GM21737 (cell line): ENCODE data around the gene SLC34A3.
"Not testable (repeated sequence)": the region's sequence is repeated elsewhere in the genome, so short reads cannot be mapped to it uniquely, and the experiment has no call there.

Experiments
- ATAC-seq: cut with Tn5 transposase; IDR thresholded peaks from one replicate; pipeline ENCODE4 v1.9.1; 2021; ENCODE audit warnings: mild to moderate bottlenecking, moderate library complexity; ENCODE audit not compliant: unreplicated experiment

Gene SLC34A3

DNA sequence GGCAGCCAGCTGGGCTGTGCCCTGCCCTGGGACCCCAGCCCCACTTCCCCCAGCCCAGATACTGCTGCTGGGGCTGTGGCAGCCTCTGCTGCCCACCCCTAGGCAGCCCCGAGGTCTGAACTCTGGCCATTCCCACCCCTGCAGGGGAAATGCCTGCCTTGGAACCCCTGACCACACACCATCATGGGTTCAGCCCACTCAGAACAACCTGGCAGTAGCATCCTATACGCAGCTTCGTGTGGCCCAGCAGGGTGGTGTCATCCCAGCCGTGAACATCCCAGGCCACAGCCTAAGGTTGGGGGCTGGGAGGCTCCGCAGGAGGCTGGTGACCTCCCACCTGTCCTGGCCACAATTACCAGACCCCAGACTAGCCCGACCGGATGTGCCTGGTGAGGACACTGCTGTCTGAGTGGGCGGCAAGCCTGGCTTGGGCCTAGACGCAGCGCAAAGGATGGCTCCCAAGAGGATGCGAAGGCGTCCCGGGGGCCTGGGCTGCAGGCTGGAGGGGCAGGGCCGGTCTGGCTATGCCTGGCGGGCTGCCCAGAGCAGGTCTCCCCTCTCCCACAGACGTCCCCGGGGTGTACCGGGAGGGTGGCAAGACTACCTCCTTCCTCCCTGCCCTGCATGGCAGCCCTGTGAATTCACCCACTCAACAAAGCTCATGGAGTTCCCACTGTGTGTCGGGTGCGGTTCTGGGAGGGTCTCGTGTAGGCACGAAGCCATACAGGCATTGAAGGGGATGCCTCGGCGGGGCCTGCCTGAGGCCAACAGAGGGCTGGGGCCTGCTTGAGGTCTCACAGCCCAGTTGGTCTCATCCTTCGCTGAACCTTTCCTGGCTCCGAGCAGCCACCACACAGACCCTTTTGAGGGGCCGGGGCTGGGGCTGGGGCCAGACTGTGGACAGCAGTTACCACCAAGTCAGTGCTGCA is 1.5 kb upstream of the SLC34A3 start:
- no peak for ATAC-seq

DNA sequence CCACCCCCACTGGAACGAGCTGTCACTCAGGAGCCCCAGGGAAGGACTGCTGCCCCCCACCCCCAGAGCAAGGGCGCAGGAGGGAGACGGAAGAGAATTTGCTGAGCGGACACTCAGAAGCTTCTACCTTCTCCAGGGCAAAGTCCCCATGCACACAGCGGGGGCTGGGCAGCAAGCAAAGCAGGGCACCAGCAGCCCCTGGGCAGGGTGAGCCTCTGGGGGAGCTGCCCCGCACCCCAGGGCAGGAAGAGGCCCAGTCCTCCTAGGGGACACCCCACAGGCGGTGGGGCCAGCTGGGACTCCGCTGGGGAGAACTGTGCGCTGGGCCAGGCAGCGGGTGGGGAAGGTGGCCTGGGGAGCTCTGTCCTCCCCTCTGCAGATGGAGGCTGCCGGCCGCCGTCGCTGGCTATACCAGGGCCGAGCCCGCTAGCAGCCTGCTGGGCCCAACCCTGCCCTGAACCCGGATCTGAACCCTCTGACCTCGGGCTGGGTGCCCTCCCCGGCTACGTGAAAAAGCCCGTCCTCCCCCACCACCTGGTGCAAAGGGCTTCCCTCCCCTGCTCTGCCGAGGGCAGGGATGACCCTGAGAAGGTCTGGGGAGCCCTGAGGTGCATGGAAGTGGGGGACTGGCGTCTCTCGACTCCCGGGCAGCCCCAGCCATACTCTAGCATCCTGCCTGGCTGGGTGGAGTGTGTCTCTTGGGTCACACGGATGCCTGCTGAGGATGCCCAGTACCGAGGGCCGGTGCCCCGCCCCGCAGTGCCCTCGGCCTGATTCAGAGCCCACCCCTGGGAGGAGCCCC is 597 bp upstream of the SLC34A3 start:
- no peak for ATAC-seq

DNA sequence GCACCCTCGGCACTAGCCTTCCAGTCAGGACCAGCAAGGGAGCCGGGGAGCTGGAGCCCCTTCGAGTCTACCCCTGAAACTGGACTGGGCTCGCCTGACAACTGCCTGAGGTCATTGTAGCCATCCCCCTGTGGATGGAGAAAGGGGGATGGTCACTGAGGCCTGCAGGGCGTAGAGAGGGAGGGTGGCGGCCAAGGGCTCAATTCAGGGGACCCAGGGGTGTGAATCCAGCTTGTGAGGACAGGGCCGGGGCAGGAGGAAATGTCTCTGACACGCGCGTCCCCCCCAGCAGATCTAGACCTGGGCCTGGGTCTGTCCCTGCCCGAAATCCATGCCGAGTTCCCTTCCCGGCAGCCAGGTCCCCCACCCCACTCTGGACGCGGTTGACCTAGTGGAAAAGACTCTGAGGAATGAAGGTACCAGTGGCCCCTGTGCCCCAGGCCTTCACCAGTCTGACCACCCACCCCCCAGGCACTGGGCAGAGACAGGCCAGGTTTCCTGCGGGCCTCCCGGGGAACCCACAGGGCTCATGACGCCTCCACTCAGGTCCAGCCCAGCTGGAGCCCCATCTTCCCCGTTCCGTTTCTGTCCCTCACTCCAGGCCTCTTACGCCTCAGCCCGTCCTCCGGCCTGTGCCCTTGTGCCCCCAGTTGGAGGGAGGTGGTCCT is 805 bp downstream of the SLC34A3 start:
- no peak for ATAC-seq

DNA sequence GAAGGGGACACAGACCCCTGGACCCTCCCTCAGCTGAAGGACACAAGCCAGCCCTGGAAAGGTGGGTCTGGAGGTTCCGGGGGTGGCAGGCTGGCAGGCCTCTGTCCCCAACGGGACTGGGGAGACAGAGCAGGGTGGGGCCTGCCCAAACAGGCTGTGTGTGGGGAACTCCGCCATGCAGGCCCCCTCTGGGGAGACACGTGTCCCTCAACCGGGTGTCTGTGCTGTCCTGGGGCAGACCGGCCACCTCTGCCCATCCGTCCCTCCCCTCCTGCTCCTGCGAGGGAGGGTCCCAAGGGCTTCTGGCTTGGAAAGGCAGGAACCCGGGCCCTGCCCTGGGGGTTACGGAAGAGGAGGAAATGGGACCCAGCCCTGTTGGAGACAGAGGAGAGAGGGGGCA is 1.4 kb downstream of the SLC34A3 start:
- ATAC-seq, result no peak

DNA sequence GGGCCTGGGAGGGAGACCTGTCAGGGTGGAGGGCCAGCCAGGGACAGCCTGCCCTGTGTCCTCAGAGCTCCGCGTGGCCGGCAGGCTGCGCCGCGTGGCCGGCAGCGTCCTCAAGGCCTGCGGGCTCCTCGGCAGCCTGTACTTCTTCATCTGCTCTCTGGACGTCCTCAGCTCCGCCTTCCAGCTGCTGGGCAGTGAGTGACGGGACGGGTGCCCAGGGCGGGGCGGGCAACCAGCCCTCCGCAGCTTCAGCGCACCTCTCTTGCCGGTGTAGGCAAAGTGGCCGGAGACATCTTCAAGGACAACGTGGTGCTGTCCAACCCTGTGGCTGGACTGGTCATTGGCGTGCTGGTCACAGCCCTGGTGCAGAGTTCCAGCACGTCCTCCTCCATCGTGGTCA is 1.8 kb downstream of the SLC34A3 start:
- no peak for ATAC-seq

DNA sequence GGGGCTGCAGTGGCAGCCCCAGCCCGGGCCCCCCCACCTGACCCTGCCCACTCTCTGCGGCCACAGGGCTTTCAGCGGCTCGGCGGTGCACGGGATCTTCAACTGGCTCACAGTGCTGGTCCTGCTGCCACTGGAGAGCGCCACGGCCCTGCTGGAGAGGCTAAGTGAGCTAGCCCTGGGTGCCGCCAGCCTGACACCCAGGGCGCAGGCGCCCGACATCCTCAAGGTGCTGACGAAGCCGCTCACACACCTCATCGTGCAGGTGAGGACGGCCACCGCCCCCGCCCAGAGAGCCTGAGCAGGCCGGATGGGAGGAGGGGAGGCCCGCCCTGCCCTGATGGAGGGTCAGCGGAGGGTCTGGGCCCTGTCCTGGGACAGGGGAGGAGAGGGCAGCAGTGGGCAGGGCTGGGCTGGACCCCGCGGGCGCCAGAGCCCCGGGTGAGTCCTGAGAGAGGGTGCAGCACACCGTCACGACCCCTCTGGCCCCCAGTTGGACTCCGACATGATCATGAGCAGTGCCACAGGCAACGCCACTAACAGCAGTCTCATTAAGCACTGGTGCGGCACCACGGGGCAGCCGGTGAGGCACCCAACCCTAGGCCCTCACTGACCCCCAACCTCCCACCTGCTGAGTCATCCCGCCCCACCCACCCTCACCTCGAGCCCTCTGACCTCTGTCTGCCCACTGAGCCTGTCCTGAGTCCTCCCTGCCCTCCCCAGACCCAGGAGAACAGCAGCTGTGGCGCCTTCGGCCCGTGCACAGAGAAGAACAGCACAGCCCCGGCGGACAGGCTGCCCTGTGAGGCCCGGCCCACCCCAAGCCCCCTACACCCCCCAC is 2.7 kb downstream of the SLC34A3 start:
- ATAC-seq, result no peak

DNA sequence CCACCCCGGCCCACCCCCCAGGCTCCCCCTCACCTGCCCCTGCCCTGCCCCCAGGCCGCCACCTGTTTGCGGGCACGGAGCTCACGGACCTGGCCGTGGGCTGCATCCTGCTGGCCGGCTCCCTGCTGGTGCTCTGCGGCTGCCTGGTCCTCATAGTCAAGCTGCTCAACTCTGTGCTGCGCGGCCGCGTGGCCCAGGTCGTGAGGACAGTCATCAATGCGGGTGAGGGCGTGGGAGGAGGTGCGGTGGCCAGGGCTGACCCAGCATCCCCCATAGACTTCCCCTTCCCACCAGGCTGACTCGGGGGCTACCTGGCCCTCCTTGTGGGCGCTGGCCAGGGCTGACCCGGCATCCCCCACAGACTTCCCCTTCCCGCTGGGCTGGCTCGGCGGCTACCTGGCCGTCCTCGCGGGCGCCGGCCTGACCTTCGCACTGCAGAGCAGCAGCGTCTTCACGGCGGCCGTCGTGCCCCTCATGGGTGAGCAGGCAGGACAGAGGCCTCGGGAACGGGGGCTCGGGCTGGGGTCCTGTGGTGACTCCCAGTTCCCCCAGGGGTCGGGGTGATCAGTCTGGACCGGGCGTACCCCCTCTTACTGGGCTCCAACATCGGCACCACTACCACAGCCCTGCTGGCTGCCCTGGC is 3.5 kb downstream of the SLC34A3 start:
- no peak for ATAC-seq

DNA sequence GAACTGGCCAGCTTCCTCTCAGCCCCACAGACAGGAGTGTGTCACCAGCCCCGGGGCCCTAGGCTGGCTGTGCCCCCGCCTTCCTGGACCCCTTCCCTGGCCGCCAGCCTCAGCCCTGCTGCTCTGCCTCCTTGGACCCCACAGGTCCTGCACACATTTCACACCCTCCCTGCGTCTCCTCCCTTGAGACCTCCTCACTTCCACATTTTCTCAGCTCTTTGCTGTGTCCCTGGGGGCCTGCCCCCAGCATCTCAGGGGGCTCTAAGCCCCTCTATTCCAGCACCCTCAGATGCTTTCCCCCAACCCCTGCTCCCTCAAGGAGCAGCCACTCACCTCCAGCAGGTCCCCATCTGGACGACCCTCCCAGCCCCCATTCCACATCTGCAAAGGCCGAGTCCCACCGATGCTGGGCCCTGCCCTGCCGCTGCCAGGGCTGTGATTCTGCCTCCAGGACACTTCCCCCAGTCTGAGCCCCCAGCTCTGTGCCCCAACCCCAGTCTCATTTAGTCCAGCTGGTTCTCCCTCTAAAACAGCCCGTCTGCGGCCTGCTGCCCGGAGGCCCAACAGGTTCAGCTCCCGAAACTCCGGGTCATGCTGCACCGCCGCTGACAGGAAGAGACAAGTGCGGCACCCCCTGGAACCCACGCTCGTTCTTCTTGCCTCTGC is 4.2 kb downstream of the SLC34A3 start:
- ATAC-seq, result no peak

DNA sequence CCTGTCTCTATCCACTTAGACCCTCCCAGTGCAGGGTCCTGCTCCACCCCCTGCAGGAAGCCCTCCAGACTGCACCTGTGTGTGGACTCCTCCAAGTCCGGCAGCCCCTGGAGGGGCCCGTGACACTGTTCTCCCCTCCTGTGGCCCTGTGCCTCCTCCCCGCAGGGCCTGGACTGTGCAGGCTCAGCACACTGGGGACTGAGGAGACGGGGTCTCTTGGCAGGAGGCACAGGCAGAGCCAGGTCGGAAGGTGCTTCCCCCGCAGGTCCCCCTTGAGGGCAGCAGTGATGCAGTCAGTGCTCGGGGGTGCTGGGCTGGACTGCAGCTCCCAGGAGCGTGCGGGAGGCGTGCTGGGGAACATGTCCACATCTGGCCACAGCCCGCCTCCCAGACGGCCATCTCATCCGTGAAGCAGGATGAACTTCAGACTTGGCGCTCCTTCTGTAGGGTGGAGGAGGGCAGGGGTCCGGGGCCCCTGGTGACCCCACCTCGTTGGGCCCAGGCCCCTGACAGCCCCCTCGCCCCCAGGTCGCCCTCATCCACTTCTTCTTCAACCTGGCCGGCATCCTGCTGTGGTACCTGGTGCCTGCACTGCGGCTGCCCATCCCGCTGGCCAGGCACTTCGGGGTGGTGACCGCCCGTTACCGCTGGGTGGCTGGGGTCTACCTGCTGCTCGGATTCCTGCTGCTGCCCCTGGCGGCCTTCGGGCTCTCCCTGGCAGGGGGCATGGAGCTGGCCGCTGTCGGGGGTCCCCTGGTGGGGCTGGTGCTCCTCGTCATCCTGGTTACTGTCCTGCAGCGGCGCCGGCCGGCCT is 4.9 kb downstream of the SLC34A3 start:
- ATAC-seq, result no peak

DNA sequence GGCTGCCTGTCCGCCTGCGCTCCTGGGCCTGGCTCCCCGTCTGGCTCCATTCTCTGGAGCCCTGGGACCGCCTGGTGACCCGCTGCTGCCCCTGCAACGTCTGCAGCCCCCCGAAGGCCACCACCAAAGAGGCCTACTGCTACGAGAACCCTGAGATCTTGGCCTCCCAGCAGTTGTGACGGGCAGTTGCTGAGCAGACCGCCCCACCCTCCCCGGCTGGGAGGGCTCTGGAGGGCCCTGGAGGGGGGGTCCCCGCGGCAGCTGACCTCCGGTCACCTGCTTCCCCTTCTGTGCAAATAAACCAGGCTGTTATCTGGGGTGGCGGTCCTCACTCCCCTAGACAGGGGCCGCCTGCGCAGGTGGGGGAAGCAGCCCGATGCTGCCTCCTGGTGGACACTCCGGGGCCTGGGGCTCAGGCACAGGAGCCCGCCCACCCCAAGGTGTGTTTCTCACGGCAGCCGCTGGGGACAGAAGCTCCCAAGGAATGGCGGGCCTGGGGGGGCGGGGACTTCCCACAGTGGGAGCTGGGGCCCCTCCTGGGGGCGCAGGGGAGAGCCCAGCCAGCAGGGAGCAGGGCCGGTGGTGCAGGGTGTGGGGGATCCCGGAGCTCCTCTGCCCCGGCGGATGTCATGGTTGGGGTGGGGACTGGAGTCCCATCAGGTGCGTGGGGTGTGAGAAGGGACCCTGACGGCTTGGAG is 5.7 kb downstream of the SLC34A3 start:
- ATAC-seq, result no peak

DNA sequence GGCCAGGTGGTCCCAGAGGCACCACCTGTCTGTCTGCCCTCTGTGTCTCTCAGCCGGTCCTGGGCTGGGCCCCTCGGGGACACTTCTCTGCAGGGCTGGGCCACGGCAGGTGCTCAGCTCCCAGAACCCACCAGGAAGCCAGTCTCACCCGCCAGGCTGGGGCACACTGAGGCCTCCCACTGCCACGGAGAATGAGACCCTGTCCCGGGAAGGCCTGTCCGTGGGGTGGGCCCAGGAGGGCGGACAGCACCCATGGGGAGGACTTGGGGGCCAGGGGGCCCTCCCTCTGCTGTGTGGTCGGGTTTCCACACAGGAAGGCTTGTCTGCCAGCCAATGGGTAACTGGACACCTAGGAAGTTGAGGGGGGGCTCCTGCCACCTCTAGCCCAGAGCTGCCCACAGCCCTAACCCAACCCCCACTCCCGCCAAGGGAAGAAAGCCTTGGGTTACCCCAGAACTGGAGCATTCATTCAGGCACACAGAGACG is 6.3 kb downstream of the SLC34A3 start:
- ATAC-seq, result no peak

DNA sequence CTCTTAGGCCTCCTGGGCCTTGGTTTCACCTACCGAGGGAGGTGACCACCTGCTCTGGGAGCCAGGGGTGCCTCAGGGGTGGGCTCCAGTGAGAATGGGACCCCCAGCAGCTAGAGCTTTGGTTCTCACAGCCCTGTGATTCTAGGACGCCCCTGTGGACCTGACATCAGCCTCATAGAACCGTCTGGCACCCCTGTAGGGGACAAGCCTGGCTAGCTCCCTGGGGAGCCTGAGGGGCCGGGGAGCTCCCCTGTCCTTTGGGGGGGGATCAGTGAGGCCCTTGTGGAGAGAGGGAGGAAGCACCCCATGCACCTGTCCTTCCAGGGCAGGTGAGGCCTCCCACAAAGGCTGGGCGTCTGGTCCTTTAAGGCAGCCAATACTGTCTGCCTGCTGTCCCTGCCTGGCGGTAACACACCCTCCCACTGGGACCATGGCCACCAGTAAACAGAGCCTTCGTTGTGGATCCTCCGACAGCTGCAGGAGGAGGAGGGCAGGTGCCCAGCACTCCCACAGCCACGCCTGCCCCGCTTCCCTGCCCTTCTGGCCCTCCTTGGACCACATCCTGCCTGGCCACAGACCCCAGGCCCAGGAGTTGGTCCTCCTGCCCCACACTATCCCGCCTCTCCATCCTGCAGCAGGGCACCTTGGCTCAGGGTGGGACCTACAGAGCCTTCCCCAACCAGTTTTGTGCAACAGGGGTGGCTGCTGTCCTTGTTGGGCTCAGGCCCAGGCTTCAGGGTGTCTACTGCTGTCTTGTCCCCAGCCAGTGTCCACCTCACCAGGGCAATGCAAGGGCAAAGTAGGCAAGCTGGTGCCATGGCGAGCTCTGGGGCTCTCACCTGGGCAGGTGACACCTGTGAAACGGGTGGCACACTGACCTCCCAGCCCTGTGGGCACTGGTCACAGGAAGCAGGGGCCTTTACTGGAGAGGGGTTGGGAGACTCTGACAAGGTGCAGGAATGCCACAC is 7.3 kb downstream of the SLC34A3 start:
- no peak for ATAC-seq

DNA sequence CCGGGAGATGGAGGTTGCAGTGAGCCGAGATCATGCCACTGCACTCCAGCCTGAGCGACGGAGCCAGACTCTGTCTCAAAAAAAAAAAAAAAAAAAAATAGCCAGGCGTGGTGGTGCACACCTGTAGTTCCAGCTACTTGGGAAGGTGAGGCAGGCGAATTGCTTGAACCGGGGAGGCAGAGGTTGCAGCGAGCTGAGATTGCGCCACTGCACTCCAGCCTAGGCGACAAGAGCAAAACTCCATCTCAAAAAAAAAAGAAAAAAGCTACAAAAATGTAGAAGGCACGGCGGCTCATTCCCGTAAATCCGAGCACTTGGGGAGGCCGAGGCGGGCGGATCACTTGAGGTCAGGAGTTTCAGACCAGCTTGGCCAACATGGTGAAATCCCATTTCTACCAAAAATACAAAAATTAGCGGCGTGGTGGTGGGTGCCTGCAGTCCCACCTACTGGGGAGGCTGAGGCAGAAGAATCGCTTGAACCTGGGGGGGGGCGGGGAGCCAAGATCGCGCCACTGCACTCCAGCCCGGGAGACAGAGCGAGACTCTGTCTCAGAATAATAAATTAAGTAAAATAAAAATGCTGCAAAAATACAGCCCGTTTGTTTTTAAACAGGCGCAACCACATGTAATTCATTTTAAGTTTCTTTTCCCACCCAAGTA is 9.0 kb downstream of the SLC34A3 start:
- not testable (repeated sequence) for ATAC-seq

DNA sequence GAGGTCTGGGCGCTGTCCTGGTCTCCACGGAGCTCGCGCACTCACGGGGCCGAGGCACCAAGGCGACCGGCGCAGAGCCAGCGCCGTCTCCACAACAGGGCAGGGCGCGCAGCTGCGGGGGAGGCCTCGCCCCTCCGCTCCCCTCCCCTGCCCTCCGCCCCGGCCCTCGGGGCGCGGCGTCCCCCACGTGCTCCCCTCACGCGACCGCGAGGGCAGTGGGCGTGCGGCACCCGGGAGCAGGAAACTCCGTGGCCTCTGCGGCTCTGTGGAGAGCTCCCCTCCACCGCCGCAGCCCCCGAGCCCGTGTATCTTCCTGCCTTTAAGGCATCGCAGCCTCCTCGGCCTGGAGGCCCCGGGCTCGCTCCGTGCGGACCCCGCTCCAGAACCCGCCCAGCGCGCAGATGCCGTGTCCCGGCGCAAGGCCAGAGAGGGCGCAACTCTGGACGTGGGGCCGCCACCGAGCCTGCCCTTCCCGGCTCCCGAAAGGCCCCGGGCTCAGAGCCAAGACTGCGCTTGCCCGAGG is 9.7 kb downstream of the SLC34A3 start:
- peak; percentile 25 for ATAC-seq

DNA sequence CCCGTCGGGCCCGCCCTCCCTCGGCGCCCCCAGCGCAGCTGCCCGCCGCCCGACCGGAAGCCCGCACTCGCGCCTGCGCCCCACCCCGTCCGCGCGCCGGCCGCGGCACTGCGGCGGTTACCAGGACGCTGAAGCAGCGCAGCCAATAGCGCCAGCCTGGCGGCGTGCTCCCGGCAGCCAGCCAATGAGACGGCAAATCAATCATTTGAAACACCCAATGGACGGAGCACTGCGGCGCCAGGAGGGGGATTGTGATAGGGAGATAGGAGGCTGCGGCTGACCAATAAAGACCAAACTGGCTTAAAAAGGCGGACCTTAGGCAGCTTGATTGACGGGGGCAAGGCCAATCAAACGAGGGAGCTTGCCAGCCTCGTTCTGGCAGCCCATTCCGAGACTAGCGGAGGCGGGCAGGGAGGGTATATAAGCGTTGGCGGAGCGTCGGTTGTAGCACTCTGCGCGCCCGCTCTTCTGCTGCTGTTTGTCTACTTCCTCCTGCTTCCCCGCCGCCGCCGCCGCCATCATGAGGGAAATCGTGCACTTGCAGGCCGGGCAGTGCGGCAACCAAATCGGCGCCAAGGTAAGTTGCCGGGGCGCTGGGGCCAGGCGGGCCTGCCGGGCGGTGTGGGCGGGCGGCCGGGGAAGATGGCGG is 10.3 kb downstream of the SLC34A3 start, which contains the start of gene TUBB4B:
Gene TUBB4B, plus strand, starts transcription at position 447 of the 649 bp plus-strand sequence. Its CDS starts 74 bp downstream, at position 521.
- ATAC-seq, result peak; percentile 62
